GM21447 (cell line): ENCODE results near the gene G6PC3.
"Not testable (repeated sequence)": the region's sequence is repeated elsewhere in the genome, so short reads cannot be mapped to it uniquely, and the experiment has no call there.

Experiments used
- ATAC-seq: cut with Tn5 transposase; IDR thresholded peaks from one replicate; pipeline ENCODE4 v1.9.1; 2021; ENCODE audit not compliant: unreplicated experiment

The G6PC3 gene

DNA sequence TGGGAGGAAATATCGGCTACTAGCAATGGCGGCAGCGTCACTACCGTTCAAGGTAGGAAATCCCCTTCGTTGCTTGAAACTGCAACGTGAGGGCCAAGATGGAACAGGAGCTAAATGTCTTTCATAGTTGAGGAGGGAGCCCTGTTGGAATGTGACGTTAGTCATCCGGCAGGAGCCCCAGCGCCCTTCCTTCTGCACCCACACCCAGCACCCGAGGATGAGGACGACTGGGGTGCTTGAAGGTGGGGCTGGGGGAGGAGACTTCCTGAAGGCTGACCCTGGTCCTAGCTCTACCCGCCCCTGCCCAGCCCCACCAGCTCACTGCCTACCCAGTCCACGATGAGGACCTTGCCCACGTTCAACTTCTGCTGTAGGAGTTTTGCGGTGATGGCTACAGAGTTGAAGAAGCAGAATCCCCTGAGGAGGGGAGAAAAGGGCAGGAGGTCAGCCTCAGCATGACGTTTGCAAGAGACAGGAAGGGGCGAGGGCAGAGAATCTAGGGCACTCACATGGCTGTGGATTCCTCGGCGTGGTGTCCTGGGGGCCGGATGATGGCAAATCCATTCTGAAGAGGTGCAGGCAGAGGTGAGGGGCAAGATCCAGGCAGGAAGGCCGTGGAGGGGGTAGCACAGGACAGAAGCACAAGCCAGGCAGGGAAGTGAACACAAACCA, 11.9 kb downstream of the G6PC3 start:
- no peak for ATAC-seq

DNA sequence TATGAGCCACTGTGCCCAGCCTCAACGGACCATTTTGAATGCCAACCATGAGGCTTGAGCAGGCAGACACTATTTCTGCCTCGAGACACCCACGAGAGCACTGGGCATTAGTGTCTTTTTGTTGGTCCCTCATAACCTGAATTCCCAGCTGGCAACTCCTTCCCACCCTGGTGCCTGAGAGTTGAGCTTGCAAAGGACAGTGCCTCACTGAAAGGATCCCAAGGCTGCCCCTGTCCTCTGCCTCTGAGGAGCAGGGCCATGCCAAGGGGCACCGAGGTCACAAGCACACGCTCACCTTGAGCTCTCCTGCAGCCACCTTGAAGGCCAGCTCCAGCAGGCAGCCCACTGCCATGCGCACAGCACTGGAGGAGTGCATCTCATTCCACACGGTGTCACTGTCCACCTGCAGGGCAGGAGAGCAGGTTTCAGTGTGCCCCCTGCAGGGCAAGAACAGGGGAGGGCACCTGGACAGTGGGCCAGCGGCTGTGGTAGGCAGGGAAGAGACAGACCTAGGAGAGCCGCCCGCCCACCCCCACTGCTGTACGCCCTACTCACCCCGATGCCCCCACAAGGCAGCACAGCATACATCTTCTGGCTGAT, 12.8 kb downstream of the G6PC3 start:
- no peak for ATAC-seq

DNA sequence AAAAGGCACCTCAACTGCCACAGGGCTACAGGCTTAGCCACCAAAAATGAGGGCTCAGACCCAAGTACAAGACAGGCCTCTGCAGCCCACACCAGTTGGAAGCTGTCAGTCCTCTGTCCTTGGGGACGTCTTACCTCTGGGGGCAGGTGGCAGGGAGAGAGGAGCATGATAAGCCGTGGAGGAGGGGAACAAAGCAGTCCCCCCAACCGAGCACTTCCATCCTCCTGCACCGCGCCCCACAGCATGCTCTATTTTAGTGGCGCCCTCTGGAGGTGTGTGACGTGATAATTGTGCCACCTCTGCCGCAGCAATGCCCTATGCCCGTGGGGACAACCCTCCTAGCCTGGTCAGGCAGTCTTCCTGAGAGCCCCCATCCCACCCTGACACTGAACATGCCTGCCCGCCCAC, 13.6 kb downstream of the G6PC3 start:
- ATAC-seq = no peak

DNA sequence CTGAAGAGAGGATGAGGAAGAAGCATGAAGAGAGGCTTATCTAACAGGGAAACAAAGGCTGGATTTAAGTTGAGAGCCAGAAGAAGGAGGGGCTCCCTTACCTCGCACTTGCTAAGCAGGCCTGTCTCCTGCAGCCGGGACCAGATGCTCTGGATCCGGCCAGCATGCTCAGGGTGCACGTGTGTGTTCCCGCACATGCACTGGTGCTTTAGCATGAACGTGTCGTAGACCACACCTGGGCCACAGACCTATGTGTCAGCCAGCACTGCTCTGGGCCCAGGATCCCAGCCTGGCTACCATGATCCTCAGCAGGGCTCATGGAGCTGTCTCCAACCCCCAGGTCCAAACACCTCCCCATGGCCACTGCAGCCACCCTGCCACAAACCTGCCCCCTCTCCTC, 14.4 kb downstream of the G6PC3 start:
- no peak for ATAC-seq

DNA sequence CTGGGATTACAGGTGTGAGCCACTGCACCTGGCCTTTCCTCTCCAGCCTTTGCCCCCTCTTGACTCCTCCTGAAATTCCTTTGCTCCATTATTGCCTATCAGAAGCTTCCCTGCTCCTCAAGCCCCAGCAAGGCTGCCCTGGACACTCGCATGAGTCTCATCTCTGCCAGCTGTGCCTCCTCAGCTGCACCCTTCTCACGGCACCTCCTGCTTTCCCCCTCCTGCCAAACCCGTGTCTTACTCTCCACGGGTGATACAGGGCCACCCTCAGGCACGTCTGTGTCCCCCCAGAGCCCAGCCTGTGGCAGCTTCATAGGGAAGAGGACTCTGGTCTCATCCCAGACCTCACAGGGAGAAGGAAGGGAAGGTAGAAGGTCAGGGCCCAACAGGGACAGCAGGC, 15.4 kb downstream of the G6PC3 start:
- ATAC-seq = no peak

DNA sequence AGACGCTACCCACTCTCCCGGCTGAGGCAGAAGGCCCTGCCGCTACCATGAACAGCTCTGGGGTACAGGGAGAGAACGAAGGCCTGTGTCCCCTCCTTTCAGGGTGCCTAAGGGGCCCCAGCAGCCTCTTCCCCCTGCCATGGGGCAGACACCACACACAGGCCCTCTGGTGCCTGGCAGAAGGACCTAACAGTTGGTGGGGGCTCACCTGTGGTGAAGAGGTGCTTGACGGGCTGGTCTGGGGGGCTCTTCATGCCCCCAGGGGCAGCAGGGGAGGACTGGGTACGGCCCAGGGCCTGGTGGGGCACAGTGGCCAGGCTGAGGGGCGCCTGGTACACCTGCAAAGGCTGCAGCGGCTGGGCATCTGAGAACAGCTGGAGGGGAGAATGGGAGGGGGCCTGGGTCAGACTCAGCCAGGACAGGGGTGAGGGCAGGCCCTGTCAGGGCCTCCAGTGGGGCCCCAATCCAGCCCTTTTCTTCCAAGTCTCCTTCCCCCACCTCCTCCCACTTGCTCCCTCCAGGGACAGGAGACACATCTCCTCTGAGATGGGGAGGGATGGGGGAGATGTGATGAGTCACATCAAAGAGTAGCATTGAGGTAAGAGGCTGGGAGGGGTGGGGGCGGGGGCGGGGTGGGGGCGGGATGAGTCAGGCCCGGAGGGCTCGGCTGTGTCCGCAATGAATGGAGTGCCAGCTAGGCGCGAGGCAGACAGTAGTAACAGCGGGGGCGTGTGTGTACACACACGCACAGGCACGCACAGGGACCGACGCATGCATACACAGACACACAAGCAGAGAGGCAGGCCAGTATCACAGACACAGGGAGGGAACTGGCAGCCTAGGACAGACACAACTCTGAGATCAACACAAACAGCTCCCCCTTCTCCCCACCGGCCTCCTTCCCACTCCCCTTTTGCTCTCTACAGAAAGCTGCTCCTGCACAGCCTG, 16.1 kb downstream of the G6PC3 start:
- ATAC-seq = no peak

DNA sequence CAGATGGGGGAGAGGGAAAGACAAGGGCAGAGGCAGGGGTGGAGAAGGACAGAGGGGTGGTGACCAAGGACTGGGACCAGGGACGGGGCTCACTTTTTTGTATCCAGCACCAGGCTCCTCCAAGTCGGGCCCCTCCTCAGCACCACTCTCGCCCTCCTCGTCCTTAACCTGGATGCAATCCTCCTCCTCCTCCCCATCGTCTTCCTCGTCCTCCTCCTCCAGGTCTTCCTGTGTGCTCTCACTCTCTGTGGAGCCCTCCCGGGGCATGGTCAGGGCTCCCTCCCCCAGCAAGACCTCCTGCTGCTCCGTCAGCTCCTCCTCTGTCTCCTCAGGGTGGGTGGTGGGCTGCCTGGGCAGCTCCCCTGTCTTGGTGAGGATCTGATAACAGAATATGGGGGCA, 16.8 kb downstream of the G6PC3 start:
- no peak for ATAC-seq

DNA sequence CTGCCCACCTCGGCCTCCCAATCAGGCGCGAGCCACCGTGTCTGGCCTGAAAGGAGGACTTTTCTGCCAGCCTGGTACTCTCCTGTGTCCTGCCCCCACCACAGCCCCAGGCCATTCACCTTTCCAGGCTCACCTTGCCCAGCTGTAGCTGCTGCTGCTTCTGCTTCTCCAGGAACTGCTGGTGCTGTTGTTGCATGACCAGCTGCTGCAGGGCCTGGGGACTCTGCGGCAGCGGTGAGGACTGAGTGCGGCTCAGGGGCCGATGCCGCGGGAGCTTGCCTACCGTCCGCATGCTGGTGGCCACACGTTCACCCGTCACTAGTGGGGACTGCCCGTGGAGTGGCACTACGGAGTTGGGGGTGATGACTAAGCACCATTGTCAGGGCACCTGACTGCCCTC, 17.7 kb downstream of the G6PC3 start:
- no peak for ATAC-seq

DNA sequence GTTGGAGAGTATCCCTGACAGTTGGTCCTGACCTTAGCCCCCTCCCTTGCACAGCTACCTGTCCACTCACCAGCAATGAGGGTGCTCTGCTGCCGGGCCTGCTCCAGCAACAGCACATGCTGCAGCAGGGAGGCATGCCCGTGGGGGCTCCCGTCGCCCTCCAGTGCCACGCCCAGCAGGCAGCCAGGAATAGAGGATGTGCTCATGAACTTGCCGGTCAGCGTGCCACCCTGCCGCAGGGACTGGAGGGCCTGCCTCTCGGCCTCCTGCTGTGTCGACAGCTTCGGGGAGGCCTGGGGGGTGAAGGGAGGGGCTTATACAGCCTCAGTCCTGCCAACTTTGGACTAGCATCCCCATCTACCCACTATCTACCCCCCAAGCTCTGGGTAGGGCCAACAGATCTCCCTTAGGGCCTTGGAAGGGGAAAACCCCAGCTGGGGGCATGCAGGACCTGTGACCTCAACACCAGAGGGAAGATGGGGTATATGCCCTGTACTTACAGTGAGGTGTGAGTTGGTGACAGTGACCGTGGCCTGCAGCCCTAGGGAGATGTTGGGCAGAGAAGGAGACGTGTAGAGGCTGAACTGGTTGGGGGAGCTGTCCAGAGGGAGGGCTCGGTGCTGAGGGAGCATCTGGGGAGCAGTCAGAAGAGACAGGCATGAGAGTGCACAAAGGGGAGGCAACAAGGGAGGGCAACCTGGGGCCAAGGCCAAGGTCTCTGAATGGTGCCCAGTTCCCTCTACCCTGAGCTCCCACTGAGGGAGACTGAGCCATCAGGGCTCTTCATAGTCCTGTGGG, 20.9 kb downstream of the G6PC3 start:
- no peak for ATAC-seq

DNA sequence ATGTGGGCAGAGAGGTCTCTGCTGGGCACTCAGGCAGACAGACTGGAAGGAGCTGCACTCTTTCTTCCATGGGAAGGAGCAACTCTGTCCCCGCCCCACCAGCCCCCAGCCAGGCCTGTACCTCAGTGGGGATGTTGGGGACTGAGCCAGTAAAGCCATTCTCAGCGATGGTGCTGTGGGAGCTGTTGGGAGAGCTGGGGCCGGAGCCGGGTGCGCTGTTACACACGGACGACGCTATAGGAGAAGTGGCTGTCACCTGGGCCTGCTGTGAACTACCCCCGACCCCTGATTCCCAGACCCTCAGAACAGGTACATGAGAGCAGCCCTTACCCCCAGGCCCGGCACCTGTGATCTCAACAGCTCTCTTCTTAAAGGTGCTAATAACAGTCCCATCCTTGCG, 21.5 kb downstream of the G6PC3 start:
- ATAC-seq = no peak

DNA sequence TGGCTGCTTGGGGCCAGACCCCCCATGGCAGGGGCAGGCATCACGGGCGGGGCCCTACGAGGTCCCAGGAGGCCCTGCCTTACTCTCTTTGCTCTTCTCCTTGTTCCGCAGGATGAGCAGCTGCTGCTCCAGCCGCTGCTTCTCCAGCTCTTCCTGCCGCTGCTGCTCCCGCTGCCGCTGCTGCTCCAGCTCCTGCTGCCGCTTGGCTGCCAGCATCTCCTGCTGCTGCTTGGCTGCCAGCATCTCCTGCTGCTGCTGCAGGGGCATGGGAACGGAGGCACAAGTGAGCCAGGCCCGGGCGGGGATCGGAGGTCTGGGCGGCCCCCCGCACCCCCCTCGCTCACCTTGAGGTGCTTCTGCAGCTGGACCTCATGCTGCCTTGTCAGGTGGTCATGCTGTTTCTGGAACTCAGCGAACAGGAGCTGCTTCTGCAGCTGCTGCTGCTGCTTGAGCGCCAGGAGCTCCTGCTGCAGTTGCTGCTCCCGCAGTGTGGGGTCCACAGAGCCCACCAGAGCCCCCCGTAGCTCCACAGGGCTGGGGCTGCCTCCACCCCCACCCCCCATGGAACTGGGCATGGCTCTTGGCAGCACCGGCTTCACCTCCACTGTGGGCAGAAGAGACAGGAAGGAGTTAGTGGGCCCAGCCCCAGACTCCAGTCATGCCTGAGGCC, 22.8 kb downstream of the G6PC3 start:
- ATAC-seq = no peak

DNA sequence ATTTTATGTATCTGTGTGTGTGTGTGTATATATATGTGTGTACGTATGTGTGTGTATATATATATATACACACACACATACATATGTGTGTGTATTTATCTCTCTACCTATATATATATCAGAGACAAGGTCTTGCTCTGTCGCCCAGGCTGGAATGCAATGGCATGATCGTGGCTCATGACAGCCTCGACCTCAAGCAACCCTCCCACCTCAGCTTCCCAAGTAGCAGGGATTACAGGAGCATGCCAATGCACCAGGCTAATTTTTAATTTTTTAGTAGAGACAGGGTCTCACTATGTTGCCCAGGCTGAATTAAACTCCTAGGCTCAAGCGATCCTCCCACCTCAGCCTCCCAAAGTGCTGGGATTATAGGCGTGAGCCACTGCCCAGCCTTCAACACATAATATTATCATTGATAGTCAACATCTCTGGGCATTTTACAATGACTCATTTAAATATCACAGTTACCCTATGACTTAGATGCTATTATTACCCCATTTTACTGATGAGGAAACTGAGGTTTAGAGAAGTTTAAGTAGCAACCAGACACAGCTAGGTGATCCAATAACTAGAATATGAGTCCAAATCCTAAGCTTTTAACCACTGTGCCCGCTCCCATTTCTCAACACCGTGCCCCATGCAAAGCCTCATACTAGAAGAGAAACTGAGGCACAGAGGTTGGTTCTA, 24.3 kb downstream of the G6PC3 start:
- no peak for ATAC-seq

DNA sequence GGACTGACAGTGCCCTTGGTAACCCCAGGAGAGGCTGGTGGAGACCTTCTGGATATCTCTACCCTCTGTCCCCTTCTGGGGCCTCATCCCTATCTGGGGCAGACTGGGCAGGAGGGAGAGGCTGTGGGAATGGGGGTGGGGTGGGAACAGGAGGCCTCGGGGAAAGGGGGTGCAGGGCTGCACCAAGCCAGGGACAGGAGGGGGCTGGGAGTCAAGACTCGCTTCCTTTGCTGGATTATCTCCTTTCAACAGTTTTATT, 24.8 kb downstream of the G6PC3 start:
- ATAC-seq = no peak

DNA sequence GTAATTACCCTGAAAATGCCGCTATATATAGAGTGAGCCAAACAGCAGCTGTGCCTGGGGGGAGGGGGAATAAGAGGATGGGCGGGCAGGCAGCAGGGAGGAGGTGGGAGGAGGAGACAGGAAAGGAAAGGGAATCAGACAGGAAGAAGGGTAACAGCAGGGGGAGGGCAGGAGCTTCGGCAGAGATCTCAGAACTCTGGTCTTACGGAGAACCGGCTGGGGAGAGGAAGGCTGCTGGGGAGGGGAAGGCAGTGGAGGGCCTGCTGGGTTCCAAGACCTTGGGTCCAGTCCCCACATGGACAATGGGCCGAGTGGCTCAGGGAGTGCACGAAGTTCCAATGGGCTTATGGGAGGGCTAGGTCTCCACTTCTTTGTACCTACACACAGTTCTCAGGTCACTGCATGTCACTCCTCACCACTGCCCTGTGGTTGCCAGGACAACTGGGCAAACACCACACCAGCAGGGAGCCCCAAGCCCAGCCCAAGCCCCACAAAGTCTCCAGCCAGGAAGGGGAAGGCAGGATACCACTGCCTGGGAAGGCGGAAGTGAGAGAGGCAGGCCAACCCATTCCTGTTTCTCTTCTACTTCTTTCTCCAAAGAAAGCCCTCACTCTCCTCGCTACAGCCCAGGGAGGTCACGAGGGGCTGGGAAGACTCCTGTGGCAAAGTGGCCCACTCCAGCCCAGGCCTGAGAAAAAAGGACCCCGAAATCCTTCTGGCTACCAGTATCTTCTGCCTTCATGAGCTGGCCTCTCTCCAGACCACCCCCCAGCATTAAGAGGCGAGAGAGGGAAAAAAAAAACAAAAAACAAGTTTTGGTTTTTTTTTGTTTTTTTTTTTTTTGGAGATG, 25.3 kb downstream of the G6PC3 start:
- ATAC-seq = no peak

DNA sequence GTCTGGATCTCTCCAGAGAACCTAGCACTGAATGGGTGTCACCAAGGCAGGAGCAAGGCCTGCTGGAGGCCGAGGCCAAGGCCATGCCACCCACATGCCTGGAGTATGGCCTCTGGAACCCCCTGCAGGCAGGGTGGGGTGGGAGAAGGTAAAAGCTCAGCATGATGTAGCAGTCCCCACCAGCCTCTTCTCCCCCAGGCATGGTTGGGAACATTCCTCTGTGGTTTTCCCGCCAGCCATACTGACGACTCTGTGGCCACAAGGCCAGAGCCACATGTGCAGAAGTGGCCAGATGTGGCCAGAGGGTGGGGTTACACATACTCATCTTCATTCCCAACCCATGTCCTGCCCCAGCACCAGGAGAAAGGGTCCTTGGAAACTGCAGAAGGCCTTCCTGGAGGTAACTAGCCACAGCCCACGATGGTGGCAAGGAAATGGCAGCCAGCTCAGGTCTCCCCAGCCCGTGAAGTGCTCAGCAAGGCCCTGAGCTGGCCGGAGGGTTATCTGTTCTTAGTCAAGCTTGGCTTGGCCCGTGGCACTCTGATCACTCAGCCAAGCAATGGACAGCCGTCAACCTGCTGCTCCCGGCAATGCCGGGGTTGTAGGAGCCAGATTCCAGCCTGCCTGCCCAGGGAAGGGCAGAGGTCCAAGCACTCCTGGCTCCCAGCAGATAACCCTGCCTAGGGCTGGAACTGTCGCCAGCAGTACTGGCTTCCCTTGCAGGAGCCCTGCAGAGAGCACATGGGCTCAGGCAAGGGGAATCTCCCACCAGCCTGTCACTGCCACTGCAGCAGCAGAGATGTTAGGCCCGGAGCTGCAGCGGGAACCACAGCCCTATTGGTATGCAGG, 26.8 kb downstream of the G6PC3 start:
- no peak for ATAC-seq

DNA sequence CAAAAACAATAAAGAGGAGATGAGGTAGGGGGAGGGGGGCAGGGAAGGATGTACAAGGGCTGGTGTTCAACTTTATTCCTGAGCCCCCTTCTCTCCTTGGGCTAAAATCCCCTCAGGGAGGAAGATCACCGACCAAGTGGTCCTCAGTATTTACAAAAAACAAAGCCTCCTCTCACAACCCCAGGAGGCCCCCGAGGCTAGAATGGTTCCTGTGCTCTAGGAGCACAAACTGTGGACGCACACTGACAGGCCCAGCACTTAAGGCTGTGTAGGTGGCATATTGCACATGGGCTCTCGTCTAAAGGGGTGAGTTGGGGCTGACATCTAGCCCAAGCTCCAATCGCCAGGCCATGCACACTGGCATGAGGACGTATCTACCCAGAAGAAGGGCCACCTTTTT, 31.3 kb downstream of the G6PC3 start:
- not testable (repeated sequence) for ATAC-seq

DNA sequence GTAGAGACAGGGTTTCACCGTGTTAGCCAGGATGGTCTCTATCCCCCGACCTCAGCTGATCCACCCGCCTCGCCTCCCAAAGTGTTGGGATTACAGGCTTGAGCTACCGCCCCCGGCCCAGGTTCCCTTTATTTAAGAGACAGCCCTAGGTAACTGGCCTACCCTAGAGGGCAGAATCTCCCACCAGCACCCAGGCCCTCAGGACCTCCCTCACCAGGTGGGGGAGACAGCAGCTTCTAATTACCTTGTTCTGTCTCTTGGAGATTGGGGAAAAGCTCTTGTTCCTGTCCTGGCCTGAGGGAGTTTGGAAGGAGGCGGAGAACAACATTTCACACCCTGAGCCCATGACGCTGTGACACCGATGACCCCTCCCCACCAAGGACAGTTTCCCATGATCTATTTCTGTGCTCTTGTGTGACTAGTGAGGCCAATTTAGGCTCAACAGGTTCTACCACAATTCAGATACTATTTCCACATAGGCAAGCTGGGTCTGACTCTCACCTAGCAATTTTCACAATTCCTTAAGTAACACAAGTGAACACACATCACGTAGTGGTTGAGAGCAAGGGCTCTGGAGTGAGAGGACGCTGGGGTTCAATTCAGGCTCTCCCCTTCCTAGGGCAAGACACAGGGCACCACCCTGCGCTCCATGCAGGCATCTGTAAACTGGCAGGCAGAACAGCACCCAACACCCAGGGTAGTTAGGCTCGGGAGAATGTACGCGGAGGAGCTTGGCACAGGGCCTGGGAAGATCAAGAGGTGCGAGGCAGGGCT, 32.5 kb downstream of the G6PC3 start:
- ATAC-seq = no peak

DNA sequence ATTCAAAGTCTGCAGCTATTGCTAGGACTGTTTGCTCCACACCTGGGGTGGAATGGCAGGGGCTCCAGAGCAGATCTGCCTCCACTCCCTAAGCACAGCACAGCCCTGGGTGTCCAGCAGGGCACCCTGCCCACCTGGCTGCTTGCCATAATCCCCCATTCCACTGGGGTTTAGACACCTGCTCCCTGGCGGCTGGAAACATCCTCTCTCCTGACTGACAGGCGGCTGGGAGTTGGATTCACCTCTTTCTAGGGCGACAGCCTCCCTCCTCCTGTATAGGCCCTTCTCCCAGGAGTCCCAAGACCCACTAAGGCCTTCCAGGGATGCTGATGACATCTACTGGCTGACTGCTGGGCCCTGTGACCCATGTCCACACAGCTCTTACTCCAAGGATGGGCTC, 34.9 kb downstream of the G6PC3 start:
- no peak for ATAC-seq
